Measurements from ENCODE around the gene CHD5.
A peak's percentile ranks its signal among the peaks of the same experiment; 100 is the strongest.

Gene CHD5

GRCh38 chr1:6152181-6152580 lies 27.9 kb downstream of the CHD5 start:
- DNase-seq: no peak

GRCh38 chr1:6151291-6151822 lies 28.8 kb downstream of the CHD5 start:
- no peak for DNase-seq

GRCh38 chr1:6150006-6150938 lies 29.8 kb downstream of the CHD5 start:
- no peak for DNase-seq

- DNase-seq: no peak
These were observed 30.5 kb downstream of the CHD5 start for GRCh38 chr1:6149597-6149996.

GRCh38 chr1:6148497-6149241 lies 31.5 kb downstream of the CHD5 start:
- DNase-seq: peak in 1 of 14 donors; percentile 3

- no peak for DNase-seq
These were observed 34.2 kb downstream of the CHD5 start for GRCh38 chr1:6145864-6146410.

GRCh38 chr1:6145396-6145750 lies 34.7 kb downstream of the CHD5 start:
- no peak for DNase-seq

- no peak for DNase-seq
These were observed 35.3 kb downstream of the CHD5 start for GRCh38 chr1:6144647-6145395.

GRCh38 chr1:6144175-6144574 lies 35.9 kb downstream of the CHD5 start:
- DNase-seq: no peak

- DNase-seq: no peak
These were observed 36.7 kb downstream of the CHD5 start for GRCh38 chr1:6143395-6143794.

GRCh38 chr1:6142734-6143133 lies 37.4 kb downstream of the CHD5 start:
- no peak for DNase-seq

- no peak for DNase-seq
These were observed 38.0 kb downstream of the CHD5 start for GRCh38 chr1:6142036-6142621.

GRCh38 chr1:6141592-6141991 lies 38.5 kb downstream of the CHD5 start:
- no peak for DNase-seq

- DNase-seq: no peak
These were observed 39.7 kb downstream of the CHD5 start for GRCh38 chr1:6140413-6140812.

- DNase-seq: no peak
These were observed 42.4 kb downstream of the CHD5 start for GRCh38 chr1:6137758-6138157.

GRCh38 chr1:6136516-6137220 lies 43.5 kb downstream of the CHD5 start:
- no peak for DNase-seq

- DNase-seq: no peak
These were observed 45.2 kb downstream of the CHD5 start for GRCh38 chr1:6134741-6135510.

- no peak for DNase-seq
These were observed 45.9 kb downstream of the CHD5 start for GRCh38 chr1:6134206-6134605.

- no peak for DNase-seq
These were observed 46.8 kb downstream of the CHD5 start for GRCh38 chr1:6133146-6133895.

- DNase-seq: no peak
These were observed 48.6 kb downstream of the CHD5 start for GRCh38 chr1:6131561-6131960.
